OCI-LY7 (cell line): ENCODE measurements around the gene GNA12. TPM values are rescaled to one million over a fixed set of nuclear protein-coding genes. Genes with fewer than 3 reads are reported as not detected.

Source experiments
- BruUV-seq: library from RNA; stranded (reverse); fragments of 400-500 nt; replicated peaks from 2 replicates; lab custom pipeline; 2021; lab: Mats Ljungman, UMichigan
- CTCF ChIA-PET: fragments of 300-600 bp; sonication (Branson Sonifier 250); formaldehyde crosslinking; loops from one replicate; lab custom pipeline; 2022; ENCODE audit warnings: antibody characterized with exemption; ENCODE audit not compliant: unreplicated experiment; lab: Charles Lee
- POLR2A ChIA-PET: fragments of 300-600 bp; sonication (Branson Sonifier 250); formaldehyde crosslinking; loops from one replicate; lab custom pipeline; 2022; ENCODE audit warnings: antibody characterized with exemption; lab: Charles Lee
- DNase-seq: peaks from one replicate; pipeline ENCODE4 v3.0.0-alpha.2; 2015; ENCODE audit warnings: low spot score
- H2AFZ ChIP-seq: fragments of 200-600 bp; sonication (generic), shearing (Covaris generic); 2 replicates; pipeline ENCODE4 v1.6.1; 2014; ENCODE audit warnings: mild to moderate bottlenecking, antibody characterized with exemption, low read length, moderate library complexity
- H3K27ac ChIP-seq: fragments of 200-600 bp; sonication (generic); 2 replicates; pipeline ENCODE4 v1.5.1; 2014; ENCODE audit warnings: mixed run types, low read depth, mild to moderate bottlenecking, moderate library complexity, low read length, inconsistent platforms; ENCODE audit not compliant: poor library complexity, severe bottlenecking
- H3K36me3 ChIP-seq: fragments of 200-600 bp; sonication (generic); 2 replicates; pipeline ENCODE4 v1.6.1; 2014; ENCODE audit warnings: mild to moderate bottlenecking, antibody characterized with exemption, low read length, moderate library complexity, mixed read lengths; ENCODE audit not compliant: insufficient read depth
- H3K4me1 ChIP-seq: fragments of 200-600 bp; sonication (generic); 2 replicates; pipeline ENCODE4 v1.5.1; 2014; ENCODE audit warnings: mild to moderate bottlenecking, low read length; ENCODE audit not compliant: insufficient read depth, poor library complexity, severe bottlenecking
- H3K4me2 ChIP-seq: fragments of 200-600 bp; sonication (generic); 2 replicates; pipeline ENCODE4 v1.6.1; 2014; ENCODE audit warnings: mild to moderate bottlenecking, low read length
- H3K4me3 ChIP-seq: fragments of 200-600 bp; sonication (generic); 2 replicates; pipeline ENCODE4 v1.5.1; 2014; ENCODE audit warnings: mild to moderate bottlenecking, low read depth, low read length; ENCODE audit not compliant: poor library complexity, severe bottlenecking
- H3K79me2 ChIP-seq: fragments of 200-600 bp; sonication (generic); 2 replicates; pipeline ENCODE4 v1.6.1; 2016; ENCODE audit warnings: low read depth, mild to moderate bottlenecking, low read length, moderate library complexity, mixed read lengths; ENCODE audit not compliant: insufficient read depth
- H3K9me2 ChIP-seq: fragments of 200-600 bp; sonication (generic); 2 replicates; pipeline ENCODE4 v1.6.1; 2016; ENCODE audit warnings: mild to moderate bottlenecking, low read length, mixed read lengths; ENCODE audit not compliant: insufficient read depth
- H3K9me3 ChIP-seq: fragments of 200-600 bp; sonication (generic); 2 replicates; pipeline ENCODE4 v1.6.1; 2014; ENCODE audit warnings: mild to moderate bottlenecking, mixed run types, low read length, mixed read lengths
- H4K20me1 ChIP-seq: fragments of 200-600 bp; sonication (generic); 2 replicates; pipeline ENCODE4 v1.6.1; 2014; ENCODE audit warnings: mild to moderate bottlenecking, antibody characterized with exemption, low read length, moderate library complexity, mixed read lengths; ENCODE audit not compliant: insufficient read depth
- CTCF ChIP-seq: fragments of 200-600 bp; sonication (generic); conservative IDR thresholded peaks from 2 replicates; pipeline ENCODE4 v1.5.1; 2014; ENCODE audit warnings: mild to moderate bottlenecking, antibody characterized with exemption, low read length, moderate library complexity, mixed read lengths
- EZH2phosphoT487 ChIP-seq: fragments of 200-600 bp; sonication (generic); IDR thresholded peaks from 2 replicates; pipeline ENCODE4 v1.6.1; 2018; ENCODE audit warnings: low read depth, borderline replicate concordance, mild to moderate bottlenecking, mixed run types, antibody characterized with exemption, low read length, moderate library complexity, mixed read lengths
- intact Hi-C: fragments of 100-400 bp; cut with micrococcal nuclease; formaldehyde crosslinking; loops from one replicate; pipeline ENCODE4 v1.10.0; 2022; ENCODE audit not compliant: unreplicated experiment
- total RNA-seq, 2 experiments: library from RNA; depleted of rRNA in 1 of 2; stranded (reverse); fragments of >200 nt in 1 of 2; shearing (Covaris generic) in 1 of 2; gene quantifications; 2 replicates each; pipeline ENCODE4 v1.2.3, GENCODE V29; 2014 to 2022

The GNA12 gene
- total RNA-seq, 2 experiments from 2014 or later, result 10.3 to 35.9 TPM

GRCh38 chr7:2700141-2700850, 143.8 kb downstream of the GNA12 start:
- Histone ChIP-seq H3K36me3 (no peaks in the 10 kb centered on the region), H3K4me2 (no peak overlapping the region), H3K4me1 (peaks cover 14% of the 10 kb centered on the region), H2AFZ (no peak overlapping the region), H3K27ac (no peak overlapping the region), H4K20me1 (no peaks in the 10 kb centered on the region), H3K9me3 (no peaks in the 10 kb centered on the region), H3K4me3 (no peak overlapping the region), H3K9me2 (no peaks in the 10 kb centered on the region), H3K79me2 (no peaks in the 10 kb centered on the region)
- DNase-seq, result no peak
- POLR2A ChIA-PET, result interaction anchor here (1.2 to 5.6 kb wide), 2 partner anchors 10 kb away, joined by 3 to 36 read pairs; no protein-coding TSS in a partner anchor
- BruUV-seq, result no TSS peak
- TF ChIP-seq CTCF (no peak), EZH2phosphoT487 (no peak)
- intact Hi-C loops, result no loop called here
- CTCF ChIA-PET, result interaction anchor here (0.8 kb wide), 1 partner anchor 10 kb away, joined by 3 read pairs; no protein-coding TSS in a partner anchor

DNA sequence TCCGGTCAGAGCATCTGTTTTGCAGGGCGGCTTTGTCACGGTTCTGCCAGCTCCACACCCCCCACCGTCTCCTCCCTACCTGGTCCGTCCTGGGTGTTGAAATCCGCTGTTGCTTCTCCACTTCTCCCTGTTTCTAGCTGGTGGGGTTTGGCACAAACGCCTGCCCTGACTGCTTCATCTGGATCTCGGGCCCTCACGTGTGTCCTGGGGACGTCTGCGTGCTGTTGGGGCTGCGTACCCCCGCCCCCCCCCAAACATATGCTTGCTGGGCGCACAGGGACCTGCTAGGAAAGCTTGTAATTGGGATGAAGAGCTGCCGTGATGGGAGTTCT, 144.9 kb downstream of the GNA12 start:
- H3K79me2 ChIP-seq, result no peaks in the 10 kb centered on the region
- intact Hi-C loops, result no loop called here
- H3K4me1 ChIP-seq, result peaks cover 14% of the 10 kb centered on the region
- no peaks in the 10 kb centered on the region for H3K9me2 ChIP-seq
- no peak for TF ChIP-seq CTCF
- no peak for TF ChIP-seq EZH2phosphoT487
- no peak for DNase-seq
- POLR2A ChIA-PET, result interaction anchor here (1.3 to 5.6 kb wide), 3 partner anchors 10 to 54 kb away, joined by 3 to 36 read pairs (median 4); no protein-coding TSS in a partner anchor
- no peaks in the 10 kb centered on the region for H3K36me3 ChIP-seq
- peak overlapping the region; percentile 62 for H2AFZ ChIP-seq
- no peak overlapping the region for H3K27ac ChIP-seq
- no peaks in the 10 kb centered on the region for H4K20me1 ChIP-seq
- H3K4me3 ChIP-seq, result no peak overlapping the region
- peak overlapping the region; percentile 47 for H3K4me2 ChIP-seq
- CTCF ChIA-PET, result interaction anchor here (1.0 to 1.4 kb wide), 3 partner anchors 9 to 86 kb away, joined by 3 to 6 read pairs (median 3); no protein-coding TSS in a partner anchor
- BruUV-seq, result no TSS peak
- no peaks in the 10 kb centered on the region for H3K9me3 ChIP-seq
